Stimulated activated CD4-positive, alpha-beta T cell treated with anti-CD3 and anti-CD28 coated beads, Interleukin-15, amount 100 ng/mL, for 1 hour (primary cell): ENCODE data around the gene ARHGEF4.

Experiments
- DNase-seq, 2 donors: peaks; one replicate each; pipeline ENCODE4 v3.0.0-alpha.2; 2020; ENCODE audit warnings: low read depth in 1 of 2, low spot score in 1 of 2

ARHGEF4 gene

GRCh38 chr2:130832296-130832940 is 4.3 kb upstream of the ARHGEF4 start:
- DNase-seq = no peak

DNA sequence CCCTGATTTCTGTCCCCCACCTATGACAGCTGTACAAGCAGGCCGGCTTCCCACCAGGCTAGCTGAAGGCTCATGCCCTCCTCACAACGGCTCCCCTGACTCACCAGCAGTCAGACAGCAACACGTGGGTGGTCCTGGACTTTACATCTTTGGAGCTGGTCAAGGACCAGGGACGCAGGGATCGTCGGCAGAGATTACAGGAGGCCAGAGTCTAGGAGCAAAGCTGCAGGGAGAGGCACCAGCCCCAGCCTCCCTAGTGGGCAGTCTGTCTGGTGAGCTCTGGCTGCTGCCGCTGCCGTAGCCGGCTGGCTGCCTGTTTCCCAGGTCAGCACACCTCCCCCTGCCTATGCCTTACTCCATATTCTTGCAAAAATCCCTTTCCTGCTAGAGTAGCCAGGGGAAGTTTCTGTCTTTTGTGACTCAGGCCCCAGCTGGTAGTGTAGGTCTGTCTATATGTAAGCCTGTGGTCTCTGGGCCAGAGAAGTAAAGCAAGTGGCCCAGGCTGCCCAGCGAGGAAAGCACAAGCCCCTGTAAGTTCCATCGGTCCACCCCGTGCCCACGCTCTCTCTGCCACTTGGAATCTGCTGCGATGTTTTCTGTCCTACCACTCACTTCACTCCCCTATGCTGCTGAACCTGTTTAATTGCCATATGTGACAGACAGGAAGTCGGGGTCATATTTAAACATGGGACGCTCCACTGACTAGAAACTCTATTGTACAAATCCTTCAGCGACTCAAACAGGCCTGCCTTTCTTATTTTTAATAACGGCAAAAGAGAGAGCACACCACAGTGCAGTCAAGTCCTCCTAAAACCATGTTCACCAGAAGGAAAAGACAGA is 2.4 kb upstream of the ARHGEF4 start:
- no peak for DNase-seq

DNA sequence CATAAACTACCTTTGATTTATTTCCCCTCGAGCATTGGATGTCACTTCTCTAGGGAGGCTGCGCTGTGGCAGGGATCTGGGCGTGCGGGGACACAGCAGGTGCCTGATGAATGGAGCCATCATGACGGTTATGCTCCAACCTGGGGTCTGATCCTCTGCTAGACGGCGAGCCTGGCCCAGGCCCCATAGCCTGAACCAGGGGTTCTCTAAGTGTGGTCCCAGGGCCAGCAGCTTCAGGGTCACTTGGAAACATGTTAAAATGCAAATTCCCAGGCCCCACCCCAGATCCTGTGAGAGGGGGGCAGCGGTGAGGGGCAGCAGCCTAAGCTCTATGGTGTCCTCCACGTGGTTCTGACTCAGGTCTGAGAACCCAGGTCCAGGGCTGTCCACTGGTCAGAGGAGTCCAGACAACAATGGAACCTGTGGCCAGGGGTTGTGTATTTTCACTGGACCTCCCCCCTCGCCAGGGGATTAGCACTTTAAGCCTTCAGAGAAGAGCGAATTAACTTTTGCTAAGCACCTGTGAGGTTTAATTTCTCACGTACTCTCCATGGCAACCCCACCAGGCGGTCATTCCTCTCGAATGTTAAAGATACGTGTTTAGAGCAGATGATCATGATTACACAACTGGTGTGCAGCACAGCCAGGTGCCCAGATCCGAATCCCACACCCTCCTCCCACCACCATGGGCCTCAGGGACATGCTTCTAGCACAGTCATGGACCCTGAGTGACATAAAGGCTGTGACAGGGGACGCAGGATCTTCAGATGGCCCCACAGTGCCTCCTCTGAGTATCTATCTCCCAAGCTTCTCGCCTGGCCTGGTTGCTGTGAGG is 1.6 kb upstream of the ARHGEF4 start:
- DNase-seq = no peak

- DNase-seq = no peak
Observed at GRCh38 chr2:130835766-130836015, 1.0 kb upstream of the ARHGEF4 start.

GRCh38 chr2:130837175-130837810 is 579 bp downstream of the ARHGEF4 start:
- no peak for DNase-seq

DNA sequence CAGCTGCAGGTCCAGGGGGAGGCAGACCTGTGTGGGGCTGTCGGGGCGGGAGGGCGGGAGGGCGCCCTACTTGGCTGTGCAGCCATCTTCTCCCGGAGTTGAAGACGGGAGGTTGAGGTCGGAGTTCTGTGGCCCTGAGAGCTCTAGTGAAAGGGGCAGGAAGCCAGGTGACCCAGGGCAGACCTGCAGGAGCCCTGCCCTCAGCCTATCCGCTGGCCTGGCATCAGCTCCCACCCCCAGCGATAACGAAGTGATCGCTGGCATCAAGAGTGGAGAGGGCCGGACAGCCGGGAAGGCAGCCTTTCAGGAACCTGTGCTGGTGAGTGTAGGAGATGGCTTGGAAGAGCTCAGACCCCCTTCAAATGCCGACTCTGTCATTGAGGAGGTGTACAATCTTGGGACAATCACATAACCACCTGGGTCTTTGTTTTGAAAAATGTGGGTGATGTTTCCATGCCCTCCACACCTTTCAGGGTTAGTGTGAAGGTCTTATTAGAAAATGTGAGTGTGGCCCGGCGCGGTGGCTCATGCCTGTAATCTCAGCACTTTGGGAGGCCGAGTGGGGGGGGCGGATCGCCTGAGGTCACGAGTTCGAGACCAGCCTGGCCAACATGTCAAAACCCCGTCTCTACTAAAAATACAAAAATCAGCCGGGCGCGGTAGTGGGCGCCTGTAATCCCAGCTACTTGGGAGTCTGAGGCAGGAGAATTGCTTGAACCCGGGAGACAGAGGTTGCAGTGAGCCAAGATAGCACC is 1.3 kb downstream of the ARHGEF4 start:
- DNase-seq = no peak

- DNase-seq = no peak
Observed at GRCh38 chr2:130839011-130839780, 2.5 kb downstream of the ARHGEF4 start.

DNA sequence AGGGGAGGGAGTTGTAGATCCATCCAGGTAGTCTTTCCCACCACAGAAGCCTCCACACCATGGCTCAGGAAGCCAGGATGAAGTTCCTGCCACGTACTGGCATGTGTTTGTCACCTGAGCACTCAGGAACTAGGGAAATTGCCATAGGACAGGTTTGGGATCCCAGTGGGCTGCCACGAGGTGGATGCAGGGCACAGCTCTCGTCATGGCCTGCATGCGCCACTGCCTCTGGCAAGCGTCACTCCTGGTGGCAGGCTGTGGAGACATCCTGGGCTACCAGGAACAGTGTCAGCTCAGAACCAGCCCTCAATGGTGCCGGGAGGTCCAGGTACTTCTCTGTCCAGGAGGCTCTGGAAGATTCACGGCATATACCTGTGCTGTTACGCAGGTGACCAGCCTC is 3.8 kb downstream of the ARHGEF4 start:
- no peak for DNase-seq

DNA sequence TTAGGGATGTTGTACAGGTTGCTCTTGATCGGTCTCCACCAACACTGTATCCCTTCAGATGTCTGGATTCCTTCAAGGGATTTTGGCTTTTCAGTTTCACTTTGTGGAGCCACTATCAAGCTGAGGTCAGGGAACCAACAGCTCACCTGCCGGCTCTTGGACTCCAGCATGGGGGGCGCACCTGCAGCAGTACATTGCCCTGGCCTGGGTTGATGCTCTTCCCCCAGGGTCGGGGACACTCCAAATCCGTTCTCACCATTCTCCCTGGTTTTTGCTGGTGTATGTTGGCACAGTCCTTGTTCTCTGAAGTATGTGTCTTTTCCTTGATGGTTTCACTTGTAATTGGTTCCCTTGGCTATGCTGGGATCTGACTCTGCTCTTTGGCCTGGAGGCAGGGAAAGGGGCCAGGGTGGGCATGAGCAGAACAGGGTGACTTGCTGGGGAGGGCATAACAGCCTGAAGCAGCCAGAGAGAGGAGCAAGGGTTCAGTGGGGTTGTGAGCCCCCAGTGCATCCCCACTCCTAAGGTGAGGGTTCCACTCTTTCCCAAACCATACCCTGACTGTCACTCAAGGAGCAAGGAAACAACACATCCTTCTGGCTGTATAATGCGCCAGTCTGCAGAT is 5.1 kb downstream of the ARHGEF4 start:
- DNase-seq = no peak

- no peak for DNase-seq
Observed at GRCh38 chr2:130842770-130843169, 6.1 kb downstream of the ARHGEF4 start.

DNA sequence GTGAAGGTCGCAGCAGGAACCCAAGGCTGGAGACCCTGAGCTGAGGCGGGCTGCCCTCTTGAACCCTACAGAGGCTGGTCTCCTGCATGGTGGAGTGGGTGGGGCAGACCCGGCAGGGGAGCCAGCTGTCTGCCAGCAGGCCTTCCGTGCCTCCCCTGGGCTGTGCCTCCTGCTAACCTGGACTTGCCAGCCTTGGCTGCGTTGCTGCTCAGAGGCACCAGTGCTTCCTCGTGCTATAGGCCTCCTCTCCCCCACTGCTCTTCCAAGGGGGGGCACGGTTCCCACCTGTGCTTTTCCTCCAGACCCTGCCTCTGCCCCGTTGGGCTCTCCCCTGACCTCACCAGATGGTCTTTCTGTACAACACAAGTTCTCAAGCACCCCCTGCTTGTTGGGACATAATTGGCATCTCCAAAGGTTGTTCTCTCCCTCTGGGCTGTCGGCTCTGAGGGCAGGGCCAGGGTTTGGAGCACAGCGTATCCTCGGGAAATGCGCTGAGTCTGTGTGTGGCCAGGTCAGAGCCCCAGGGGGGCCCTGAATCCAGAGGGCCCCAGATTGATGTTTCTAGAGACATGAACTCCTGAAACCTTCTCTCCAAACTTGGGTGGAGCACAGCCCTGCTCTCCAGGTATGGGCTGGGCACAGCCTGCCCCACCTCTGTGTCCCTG is 6.7 kb downstream of the ARHGEF4 start:
- DNase-seq = no peak

DNA sequence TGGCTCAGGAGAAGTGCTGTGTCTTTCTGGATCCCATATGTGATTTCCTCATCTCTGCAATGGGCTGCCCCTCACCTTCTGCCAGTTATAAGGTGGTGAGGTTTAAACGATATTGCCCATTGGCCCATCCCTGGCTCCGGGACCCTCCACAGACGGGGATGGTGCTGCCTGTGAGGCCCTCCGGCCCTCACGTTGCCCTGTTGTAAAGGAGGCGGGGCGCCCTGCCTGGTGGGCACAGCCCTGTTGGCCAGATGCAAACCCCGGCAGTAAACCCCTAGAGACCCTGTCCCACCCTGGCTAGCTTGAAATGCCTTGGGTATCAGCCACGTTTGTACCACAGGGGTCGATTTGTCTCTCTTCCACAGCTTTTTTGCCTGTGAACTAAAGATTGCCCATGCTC is 7.4 kb downstream of the ARHGEF4 start:
- DNase-seq = no peak

DNA sequence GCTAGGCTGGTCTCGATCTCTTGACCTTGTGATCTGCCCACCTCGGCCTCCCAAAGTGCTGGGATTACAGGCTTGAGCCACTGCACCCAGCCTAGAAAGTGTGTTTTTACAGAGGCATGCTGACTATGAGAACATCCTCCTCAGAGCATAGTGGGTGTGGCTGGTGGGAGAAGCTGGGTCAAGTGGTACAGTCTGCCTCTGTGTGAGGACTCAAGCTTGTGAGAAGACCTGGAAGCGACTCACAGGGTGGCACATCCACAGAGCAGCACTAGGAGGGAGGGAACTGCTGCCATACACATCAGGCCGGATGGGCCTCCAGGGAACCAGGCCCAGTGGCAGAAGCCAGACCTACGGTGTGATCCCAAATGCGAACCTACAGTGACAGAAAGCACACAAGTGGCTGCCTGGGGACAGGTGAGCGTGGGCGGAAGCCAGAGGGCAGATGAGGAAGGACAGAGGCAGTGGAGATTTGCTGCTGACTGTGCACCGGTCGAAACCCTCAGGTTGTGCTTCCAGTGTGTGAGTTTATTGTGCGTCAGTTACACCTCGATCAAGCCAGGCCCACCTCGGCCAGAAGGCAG is 8.9 kb downstream of the ARHGEF4 start:
- DNase-seq = no peak

- no peak for DNase-seq
Observed at GRCh38 chr2:130846233-130846632, 9.5 kb downstream of the ARHGEF4 start.

DNA sequence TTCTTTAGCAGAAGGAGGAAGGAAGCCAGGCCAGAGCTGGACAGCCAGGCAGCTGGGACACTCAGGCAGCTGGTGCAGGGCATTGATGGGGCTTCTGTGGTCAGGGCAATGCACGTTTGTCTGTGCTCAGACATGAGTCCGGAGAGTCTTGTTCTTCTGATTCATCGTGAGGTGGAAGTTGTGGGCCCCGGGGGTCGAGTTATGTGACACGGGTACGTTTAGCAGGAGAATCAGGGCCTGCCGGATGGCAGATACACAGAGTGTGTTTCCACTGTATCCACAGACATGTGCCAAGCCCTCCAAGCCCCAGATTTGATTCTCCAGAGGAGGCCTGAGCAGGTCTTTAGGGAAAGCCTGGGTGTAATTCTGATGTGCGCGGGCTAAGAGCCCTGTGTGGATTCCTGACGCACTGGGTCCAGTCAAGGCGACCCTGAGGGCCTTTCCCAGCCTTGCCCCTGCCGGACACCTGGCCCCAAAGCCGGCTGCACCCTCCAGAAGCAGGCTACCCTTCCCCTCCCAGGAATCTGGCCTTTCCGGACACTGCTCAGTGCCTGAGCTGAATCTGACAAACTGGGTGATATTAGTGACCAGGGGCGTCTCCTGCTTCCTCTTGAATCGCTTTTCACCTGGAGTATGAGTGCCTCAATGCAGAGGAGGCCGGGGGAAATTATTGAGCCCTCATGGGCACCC is 10.1 kb downstream of the ARHGEF4 start:
- DNase-seq = no peak

DNA sequence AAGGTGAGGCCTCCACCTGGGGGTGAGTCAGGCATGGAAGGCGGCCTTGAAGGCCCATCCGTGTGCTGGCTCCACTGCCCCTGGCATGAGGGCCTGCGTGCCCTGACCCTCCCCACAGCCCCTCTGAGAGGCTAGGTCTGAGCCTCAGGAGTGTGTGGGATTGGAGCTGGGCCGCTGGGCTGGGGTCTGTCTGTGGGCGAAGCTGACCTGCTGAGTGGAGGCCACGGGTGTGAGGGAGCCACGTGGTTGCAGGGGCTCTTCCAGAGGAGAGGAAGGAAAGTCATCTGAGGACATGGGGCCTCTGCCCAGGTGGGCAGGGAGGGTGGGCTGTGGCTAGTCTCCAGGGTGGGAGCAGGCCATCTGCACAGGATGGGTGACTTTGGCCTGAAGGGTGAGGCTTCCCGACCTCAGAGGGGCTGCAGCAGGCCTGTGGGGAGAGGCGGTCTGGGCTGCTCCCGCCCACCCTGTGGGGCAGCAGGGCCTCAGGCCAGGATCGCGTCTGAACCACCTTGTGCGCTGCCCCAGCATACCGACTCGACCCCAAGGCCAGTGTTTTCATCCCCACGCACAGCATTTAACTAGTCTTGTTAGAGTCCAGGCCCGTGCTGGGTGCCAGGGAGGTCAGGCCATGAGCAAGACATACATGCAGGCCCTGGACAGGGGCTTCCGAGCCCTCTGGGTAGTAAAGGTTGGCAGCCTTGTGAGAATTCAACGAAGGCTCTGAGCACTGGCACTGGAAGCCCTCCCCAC is 11.2 kb downstream of the ARHGEF4 start:
- no peak for DNase-seq

DNA sequence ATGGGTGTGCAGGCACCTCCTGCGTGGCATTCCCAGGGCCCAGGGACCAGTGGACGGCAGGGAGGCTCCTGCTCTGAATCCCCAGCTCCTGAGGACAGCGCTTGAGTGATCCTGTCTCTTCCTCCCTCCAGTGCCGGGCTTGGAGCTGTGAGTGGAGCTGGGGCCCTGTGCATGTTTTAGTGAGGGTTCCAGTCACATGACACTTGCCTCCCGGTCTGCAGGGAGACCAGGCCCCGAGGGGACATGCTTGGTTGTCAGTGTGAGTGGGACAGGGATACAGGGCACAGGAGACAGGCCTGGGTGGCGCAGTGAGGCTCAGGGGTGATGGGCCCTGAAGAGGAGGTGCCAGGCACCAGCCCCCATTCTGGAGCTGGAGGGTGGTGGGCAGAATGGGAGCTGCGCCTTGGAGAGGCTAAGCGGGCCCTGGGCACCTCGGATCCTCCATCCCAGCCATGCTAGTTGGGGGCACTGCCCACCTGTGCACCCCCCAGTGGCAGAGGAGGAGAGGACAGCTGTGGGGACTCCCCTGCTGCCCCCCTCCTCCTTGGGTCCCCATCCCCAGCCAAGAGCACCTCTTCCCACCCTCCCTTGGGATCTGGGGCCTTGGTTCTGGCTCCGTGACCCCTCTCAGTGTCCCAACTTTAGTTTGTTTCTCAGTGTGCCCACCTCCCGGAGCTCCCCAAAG is 12.0 kb downstream of the ARHGEF4 start:
- DNase-seq = no peak
